ENCODE data around the gene PODXL2.

The PODXL2 gene, protein sequence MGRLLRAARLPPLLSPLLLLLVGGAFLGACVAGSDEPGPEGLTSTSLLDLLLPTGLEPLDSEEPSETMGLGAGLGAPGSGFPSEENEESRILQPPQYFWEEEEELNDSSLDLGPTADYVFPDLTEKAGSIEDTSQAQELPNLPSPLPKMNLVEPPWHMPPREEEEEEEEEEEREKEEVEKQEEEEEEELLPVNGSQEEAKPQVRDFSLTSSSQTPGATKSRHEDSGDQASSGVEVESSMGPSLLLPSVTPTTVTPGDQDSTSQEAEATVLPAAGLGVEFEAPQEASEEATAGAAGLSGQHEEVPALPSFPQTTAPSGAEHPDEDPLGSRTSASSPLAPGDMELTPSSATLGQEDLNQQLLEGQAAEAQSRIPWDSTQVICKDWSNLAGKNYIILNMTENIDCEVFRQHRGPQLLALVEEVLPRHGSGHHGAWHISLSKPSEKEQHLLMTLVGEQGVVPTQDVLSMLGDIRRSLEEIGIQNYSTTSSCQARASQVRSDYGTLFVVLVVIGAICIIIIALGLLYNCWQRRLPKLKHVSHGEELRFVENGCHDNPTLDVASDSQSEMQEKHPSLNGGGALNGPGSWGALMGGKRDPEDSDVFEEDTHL

DNA sequence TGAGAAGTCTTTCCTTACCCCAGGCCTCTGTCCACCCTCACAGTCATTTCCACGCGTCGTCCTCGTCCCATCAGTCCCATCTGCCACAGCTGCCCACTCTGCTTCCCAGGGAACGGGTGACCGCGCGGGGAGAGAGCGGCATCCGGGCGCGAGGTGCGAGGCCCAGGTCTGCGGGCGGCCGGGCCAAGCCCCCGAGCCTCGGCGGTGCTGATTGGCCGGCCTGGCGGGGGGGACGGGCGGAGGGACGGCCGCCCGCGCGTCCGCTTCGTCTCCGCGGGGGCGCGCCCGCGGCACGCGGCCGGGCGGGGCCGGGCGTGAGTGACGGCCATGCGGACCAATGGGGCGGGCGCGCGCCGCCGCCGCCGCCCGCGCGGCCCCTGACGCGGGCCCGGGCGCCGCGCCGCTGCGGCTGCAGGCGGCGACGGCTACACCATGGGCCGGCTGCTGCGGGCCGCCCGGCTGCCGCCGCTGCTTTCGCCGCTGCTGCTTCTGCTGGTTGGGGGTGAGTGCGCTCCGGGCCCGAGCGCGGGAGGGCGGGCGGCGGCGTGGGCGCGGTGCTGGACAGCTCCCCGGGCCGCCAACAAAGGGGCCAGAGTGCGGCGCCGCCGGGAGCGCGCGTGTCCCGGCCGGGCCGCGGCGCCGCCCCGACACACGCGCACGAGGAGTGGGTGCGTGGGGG, at the start of gene PODXL2:
Gene PODXL2 (plus strand): TSS at position 398 of the 679 bp plus-strand sequence. CDS start 35 bp downstream, at position 433.
- peak; percentile 62 for DNase-seq

DNA sequence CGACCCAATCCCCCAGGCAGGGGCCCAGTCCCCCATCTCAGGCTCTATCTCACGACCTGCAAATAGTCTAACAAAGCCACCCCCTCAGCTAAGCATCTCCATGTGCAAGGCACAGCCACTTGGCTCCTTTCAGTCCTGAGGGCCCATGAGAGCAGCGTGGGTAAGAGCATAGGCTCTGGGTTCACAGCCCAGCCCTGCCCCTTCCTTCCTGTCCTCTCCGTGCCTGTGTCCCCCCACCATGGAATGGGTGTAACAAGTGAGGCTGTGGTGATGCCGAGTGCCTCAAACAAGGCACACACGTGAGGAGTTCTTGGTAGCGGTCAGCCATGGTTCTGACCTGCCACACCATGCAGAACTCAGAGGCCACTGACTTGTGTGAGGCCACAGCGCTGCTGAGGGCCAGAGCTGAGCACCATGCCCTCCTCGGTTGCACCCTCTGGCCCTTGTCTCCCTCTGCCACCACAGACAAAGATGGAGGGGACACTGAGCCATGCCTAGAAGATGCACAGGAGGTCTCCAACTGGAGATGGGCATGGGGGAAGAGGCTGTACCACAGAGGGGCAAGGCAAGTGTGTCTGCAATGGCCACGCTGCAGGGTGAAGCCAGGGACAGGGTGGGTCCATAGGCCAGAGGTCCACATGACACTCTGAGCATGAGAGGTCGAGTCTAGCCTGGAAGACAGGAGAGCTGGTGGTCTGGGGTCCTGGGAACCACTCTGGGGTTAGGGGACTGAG, 48.5 kb upstream of the PODXL2 start:
- DNase-seq: no peak

DNA sequence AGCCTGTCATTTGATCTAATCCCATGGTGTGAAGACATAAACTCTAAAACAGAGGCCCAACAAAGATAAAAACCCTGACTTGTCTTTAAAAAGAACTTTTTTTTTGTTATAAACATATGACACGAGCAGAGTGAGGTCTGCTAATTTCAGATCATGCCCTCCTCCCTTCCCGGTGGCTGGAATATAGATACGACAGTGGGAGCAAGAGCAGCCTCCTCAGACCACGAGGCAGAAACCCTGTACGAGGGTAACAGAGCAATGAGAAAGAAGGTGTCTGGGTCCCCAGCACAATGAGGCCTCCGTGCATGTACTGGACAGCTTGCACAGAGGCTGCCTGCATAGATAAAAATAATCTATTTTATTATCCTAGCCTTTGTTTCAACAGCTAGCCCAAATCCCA, 44.3 kb upstream of the PODXL2 start:
- DNase-seq: no peak

DNA sequence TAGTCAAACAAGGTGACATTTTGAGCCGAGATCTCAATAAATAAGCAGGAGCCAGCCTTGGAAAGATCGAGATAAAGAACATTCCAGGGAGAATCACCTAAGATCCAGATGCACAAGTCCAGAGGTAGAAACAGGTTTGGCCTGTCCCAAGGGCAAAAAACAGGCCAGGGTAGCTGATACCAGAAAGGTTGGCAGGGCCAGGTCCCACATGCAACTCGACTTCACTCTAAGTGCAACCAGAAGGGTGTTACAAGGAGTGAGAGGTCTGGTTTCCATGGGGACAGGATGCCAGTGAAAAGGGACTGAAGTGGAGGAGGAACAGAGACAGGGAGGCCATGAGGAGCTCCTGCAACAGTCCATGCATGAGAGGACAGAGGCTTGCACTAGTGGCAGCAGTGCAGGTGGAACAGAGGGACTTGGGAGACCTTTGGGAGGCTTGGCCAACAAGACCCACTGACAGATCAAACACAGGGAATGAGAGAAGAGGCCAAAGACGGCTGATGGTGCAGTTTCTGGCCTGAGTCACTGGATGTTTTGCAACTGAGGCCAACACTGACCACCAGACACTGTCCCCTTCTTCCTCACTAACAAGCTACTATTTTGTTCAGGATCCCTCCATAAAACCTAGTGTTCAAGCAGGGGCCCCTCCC, 43.7 kb upstream of the PODXL2 start:
- DNase-seq: no peak

DNA sequence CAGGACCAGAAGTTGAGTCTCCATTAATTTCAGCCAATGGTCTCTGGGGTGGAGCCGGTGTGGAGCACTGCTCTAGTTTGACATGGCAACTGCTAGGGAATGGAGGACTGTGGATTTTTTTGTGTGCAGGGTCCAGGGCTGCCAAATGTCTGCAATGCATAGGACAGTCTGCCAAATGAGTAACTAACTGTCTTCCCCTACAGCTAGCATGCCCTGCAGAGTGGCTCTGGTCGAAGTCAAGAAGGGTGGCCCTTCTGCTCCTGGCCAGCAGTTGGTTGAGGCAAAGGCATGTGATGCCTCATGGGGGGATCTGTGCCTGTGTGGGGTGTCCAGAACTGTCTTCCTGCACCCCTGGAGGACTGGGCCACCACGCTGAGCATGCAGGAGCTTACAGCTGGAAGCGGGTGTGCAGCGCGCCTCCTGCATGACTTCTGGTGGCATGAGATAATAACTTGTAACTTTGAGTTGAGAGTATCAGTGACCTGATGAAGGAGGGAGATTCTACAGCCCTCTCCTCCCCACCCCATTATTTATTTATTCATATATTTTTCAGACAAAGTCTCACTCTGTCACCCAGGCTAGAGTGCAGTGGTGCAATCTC, 43.1 kb upstream of the PODXL2 start:
- no peak for DNase-seq

DNA sequence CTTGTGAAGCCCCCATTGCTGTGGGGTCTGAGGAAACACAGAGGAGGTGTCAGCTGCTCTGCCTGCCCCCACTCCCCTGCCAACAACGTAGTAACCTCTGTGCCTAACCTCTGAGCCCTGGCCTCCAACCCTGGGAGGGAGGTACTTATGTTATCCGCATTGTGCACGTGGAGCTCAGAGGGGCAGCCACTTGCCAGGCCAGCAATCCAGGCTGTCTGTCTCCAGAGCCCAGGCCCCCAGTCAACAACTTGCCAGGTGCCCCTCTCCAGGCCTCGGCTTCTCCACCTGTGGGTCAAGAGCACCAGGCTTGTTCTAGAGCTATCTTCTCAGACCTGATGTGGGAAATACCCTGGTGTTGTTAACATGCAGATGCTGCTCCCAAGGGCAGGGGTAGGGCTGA, 41.1 kb upstream of the PODXL2 start:
- no peak for DNase-seq

DNA sequence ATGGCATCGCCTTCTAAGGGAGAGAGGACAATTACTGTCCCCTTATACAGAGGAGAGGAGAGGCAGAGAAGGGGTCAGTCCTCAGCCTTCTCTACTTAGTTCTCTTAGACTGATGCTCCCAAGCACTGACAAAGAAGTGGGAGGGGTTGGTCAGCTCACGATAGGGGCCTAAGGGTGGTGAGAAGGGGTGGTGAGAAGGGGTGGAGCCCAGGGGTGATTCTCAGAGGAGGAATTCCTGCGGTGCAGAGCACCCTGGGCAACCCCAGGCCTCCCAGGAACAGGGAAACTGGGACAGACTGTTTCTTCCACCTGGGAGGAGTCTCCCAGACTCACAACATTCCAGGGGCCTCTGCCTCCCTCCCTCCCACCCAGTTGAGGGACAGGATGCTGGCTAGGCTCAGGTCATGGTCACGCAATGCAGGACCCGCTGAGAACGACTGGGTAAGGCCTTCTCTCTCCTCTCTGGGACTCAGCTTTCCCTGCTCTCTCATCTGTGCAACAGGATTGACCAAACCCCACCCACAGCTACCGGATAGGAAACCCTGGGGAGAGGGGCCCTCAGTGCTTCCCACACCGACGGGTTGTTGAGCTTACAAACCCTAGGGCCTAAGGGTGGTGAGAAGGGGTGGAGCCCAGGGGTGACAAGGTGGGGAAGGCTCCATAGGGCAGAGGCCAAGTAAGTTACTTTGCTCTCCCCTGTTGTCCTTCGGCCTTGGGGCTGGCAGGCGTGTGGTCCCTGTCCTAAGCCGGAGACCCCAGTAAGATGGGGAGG, 40.0 kb upstream of the PODXL2 start:
- peak; percentile 79 for DNase-seq

DNA sequence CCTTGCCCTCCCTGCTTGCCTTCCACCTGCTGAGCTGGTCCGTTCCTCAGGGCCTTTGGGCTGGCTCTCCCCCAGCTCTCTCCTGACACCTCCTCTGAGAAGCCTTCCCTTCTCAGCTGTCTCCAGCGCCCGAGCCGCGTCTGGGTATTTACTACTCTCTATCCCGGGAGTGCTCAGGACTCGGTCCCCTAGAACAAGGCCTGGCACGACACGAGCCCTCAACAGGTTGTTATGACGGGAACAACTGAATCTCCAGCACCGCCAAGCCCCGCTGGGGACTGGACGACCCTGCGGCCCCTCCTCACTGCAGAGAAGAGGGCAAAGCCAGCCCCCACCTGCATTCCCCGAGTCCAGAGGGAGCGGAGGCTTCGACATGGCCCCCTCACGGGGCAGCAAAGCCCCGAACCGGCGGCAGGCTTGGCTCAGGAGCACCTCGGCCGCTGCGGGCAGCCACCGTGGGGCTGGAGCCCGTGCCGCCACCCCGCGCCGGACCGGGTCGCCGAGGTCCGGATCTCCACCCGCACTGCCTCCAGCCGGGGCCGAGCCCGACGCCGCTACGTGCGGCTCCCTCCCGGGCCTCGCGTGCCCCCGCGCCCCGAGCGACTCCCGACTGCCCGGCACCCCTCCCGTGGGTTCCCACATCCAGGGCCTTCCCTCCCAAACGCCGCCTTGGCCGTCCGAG, 39.2 kb upstream of the PODXL2 start:
- DNase-seq: no peak

DNA sequence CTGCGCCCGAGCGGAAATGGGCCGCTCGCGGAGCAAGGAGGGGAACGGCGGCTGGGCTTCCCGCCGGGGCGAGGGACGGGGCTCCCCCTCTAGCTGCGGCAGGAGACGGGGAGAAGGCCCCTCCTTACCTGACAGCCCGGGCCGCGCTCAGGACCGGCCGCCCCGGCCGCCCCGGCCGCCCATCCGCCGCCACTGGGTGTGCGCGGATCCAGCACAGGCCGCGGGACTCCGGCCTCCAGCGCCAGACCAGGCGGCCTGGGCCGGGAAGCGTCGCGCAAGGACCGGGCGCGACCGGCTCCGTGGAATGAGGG, 38.7 kb upstream of the PODXL2 start:
- peak; percentile 29 for DNase-seq

DNA sequence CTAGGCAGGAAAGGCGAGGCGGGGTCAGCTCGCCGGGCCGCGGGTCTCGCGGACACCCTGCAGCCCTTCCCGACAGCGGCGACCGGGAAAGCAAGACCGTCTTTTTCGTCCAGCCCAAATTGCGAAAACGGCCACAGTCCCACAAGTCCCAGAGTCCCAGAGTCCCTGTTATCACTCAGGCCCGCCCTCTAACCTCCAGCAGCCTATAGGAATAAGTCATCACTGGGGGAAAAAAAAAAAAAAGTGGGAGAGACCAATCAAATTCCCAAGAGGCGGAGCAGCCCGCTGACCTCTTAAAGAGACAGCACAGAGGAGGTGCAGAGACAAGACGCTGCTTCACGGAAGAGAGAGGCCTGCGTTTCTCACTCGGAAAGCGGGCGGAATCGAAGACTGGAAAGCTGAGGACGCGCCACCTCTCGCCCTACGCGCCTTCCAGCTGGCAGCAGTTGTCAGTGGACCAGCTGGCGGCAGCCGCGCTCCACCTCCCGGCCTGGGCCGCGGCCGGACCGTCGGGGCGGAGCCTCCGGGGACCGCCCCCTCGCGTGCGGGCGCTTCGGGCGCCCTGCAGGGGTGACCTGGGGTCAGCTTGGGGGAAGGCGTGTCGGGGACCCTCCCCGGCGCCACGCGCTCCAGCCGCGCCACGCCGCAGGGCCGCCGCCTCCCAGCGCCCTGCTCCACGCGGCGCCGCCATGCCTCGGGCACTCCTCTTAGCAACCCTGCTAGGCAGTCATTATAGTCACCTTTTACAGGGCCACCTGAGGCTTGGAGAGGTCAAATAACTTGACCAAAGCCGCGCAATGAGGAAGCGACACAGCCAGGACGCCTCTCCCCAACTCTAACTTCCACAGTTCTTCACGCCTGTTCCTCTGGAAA, 38.2 kb upstream of the PODXL2 start, which contains the start of gene TPRA1:
Gene TPRA1 (minus strand): TSS at position 141 of the 873 bp plus-strand sequence. CDS start 10,587 bp downstream, outside the sequence.
- peak; percentile 99 for DNase-seq

DNA sequence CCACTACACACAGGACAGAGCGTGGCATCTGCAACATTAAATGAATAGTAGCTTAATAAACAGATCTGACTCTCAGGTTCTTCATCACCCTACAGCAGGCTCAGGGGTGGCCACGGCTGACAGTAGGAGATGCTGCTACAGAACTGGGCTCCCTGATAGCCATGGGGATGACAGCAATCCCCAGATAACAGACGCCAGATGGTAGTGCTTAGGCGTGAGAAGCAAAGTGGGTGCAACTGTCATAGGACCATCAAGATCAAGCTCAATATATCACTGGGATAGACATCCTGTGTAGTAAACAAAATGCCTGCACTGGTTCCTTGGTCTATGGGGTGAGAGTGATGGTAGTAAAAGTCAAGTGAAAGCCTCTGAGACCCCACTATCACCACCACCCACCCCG, 35.8 kb upstream of the PODXL2 start:
- no peak for DNase-seq

DNA sequence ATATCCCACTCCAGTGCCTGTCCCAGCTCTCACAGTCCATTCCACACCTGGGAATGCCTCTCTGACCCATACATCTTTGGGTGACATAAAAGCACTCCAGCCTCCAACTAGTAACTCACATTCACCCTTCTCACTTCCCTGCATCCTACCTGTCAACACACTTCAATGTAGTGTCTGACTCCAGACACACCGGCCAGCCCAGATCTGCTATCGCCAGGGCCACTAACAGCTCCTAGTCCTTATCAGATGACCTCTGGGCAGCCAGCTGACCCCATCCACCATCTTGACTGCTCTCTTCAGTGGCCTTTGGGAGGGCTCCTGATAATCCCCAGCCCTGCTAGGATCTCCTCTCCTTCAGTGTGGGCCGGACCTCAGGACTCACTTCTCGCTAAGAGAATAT, 33.7 kb upstream of the PODXL2 start:
- no peak for DNase-seq

DNA sequence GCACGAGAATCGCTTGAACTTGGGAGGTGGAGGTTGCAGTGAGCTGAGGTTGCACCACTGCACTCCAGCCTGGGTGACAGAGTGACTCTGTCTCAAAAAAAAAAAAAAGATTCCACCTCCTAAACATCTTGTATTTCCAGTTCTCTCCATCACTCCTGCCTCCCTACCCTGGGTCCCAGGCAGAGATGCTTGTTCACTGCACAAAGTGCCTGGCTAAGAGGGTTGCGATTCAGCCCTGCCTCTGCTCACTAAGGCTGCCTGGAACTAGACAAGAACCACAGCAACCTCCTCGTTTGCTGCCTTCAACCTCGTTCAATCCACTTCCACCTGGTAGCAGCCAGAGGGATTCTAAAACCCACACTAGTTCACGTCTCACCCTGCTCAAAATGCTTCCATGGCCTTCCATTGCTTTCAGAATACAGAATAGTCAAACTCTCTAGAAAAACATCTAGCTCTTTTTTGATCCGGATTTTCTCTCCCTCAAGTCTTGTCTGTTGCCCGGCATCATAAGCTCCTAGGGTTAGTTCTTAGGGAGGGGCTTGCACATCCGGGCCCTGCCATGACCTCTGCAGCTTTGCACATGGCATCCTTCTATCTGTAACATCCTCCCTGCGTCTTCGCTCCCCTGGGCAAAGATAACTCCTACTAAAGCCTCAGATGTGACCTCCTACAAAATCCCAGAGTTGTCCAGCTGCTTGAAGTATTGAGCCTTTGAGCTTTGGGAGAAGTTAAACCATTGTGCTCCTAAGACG, 31.8 kb upstream of the PODXL2 start:
- DNase-seq: no peak

DNA sequence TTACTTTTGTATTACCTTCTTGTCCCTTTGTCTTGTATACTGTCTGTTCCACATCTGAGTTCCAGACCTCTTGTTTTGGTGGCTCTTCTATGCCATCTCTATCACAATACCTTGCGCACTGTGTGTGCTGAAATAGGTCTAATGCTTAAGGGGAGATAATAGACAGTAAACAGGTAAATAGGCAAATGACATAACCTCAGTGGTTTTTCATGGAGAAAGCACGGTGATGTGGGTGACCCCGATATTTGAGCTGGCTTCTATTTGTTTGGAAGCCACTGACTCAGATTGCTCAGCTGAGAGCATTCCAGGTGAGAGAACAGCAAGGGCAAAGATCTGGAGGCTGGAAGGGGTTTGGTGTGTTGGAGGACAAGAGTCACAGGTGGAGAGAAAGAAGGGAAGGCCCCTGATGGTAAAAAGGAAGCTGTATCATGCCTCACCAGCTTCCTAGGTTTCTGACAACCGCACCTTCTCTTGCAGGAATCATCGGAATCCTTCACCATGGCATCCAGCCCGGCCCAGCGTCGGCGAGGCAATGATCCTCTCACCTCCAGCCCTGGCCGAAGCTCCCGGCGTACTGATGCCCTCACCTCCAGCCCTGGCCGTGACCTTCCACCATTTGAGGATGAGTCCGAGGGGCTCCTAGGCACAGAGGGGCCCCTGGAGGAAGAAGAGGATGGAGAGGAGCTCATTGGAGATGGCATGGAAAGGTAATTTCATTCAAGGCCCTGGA, 30.0 kb upstream of the PODXL2 start:
- no peak for DNase-seq

DNA sequence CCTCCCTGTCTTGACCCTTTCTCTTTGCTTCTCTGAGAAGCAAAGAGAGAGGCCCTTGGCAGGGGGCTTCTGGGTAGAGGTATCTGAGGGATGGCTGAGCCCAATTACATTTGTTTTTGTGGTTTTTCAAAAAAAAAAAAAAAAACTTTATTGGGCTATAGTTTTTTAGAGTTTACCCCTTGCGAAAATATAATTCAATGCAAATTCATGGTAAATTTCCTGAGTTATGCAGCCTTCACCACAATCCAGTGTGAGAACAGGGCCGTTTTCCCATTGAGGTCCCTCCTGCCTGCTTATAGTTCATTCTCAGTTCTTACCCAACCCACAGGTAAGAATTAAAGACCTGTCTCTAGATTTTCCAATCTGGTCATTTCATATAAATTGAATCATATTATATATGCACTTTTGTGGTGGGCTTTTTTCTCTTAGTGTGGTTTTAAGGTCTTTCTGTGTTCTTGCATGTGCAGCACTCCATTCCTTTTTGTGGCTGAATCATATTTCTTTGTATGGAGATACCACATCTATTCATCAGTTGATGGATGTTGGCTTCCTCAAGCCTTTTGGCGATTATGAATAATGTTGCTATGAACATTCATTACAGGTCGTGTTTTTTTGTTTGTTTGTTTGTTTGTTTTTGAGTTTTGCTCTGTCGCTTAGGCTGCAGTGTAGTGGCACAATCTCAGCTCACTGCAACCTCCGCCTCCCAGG, 28.1 kb upstream of the PODXL2 start:
- DNase-seq: no peak

DNA sequence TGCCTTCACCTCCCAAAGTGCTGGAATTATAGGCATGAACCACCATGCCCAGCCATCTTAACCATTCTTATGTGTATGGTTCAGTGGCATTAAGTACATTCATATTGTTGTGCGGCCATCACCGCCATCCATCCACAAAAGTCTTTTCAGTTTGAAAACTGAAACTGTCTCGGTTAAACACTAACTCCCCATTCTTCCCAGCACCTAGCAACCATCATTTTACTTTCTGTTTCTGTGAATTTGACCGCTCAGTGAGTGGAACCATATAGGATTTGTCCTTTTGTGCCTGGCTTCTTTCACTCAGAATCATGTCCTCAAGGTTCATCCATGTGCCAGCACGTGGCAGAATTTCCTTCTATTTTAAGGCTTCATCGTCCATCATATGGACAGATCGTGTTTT, 24.9 kb upstream of the PODXL2 start:
- no peak for DNase-seq

DNA sequence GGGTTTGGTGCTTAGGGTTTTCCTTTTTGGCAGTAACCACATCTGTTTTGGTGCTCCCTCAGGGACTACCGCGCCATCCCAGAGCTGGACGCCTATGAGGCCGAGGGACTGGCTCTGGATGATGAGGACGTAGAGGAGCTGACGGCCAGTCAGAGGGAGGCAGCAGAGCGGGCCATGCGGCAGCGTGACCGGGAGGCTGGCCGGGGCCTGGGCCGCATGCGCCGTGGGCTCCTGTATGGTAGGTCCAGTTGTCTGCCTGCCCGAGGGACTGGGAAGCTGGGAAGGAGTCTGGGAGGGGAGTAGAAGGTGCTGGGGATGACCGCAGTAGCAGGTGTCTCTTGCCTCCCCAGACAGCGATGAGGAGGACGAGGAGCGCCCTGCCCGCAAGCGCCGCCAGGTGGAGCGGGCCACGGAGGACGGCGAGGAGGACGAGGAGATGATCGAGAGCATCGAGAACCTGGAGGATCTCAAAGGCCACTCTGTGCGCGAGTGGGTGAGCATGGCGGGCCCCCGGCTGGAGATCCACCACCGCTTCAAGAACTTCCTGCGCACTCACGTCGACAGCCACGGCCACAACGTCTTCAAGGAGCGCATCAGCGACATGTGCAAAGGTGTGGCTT, 24.3 kb upstream of the PODXL2 start:
- no peak for DNase-seq

All from fibroblast of skin of right biceps (primary cell).